RWPE1 (cell line): ENCODE measurements around the gene SMTN.
"Not testable (repeated sequence)": the region's sequence is repeated elsewhere in the genome, so short reads cannot be mapped to it uniquely, and the experiment has no call there.

Experiments used
- CTCF ChIA-PET: fragments of 350-600 bp; sonication (Branson Sonifier 250); formaldehyde crosslinking; extraction: SDS; loops from one replicate; lab custom pipeline; 2021; lab: Yijun Ruan, JAX
- POLR2A ChIA-PET: fragments of 400-600 bp; formaldehyde crosslinking; extraction: SDS; loops from one replicate; lab custom pipeline; 2020; ENCODE audit warnings: antibody characterized with exemption; ENCODE audit not compliant: low non-redundant PET; lab: Yijun Ruan, JAX
- DNase-seq: peaks from one replicate; pipeline ENCODE4 v3.0.0; 2012; ENCODE audit warnings: low spot score
- H3K27ac ChIP-seq: fragments of 450-650 bp; 2 replicates; pipeline ENCODE4 v1.5.1; 2017
- CTCF ChIP-seq: fragments of 450-650 bp; conservative IDR thresholded peaks from 2 replicates; pipeline ENCODE4 v1.5.1; 2017; ENCODE audit warnings: low read depth, mild to moderate bottlenecking

Gene SMTN

GRCh38 chr22:31055635-31056159 lies 25.4 kb upstream of the SMTN start:
- peak overlapping the region; percentile 79 for H3K27ac ChIP-seq
- peak; percentile 92 for DNase-seq
- ChIA-PET POLR2A (interaction anchor here (0.5 kb wide), 1 partner anchor 64 kb away, joined by 3 read pairs; no protein-coding TSS in a partner anchor), CTCF (interaction anchor here (0.6 kb wide), 2 partner anchors 22 to 32 kb away, joined by 3 to 4 read pairs; no protein-coding TSS in a partner anchor)
- no peak for TF ChIP-seq CTCF

- H3K27ac ChIP-seq, result peak overlapping the region; percentile 79
- DNase-seq, result no peak
- no peak for TF ChIP-seq CTCF
- ChIA-PET CTCF (no interaction called here), POLR2A (no interaction called here)
Observed at GRCh38 chr22:31056986-31057599, 24.0 kb upstream of the SMTN start.

- CTCF ChIA-PET, DNase-seq, POLR2A ChIA-PET: not testable (repeated sequence)
- H3K27ac ChIP-seq, result peak overlapping the region; percentile 23; the same call in 1 of the 2 replicates
Observed at GRCh38 chr22:31059663-31060062, 21.5 kb upstream of the SMTN start.

GRCh38 chr22:31062566-31063230 lies 18.4 kb upstream of the SMTN start:
- peak overlapping the region; percentile 54 for H3K27ac ChIP-seq
- ChIA-PET CTCF (no interaction called here), POLR2A (no interaction called here)
- no peak for TF ChIP-seq CTCF
- DNase-seq, result no peak

- no peak for TF ChIP-seq CTCF
- no peak for DNase-seq
- ChIA-PET CTCF (no interaction called here), POLR2A (no interaction called here)
- no peak overlapping the region for H3K27ac ChIP-seq
Observed at GRCh38 chr22:31064369-31064768, 16.7 kb upstream of the SMTN start.

GRCh38 chr22:31068970-31069369 lies 12.1 kb upstream of the SMTN start:
- no peak for TF ChIP-seq CTCF
- CTCF ChIA-PET, result interaction anchor here (1.1 kb wide), 1 partner anchor 38 kb away, joined by 3 read pairs; no protein-coding TSS in a partner anchor

GRCh38 chr22:31069691-31070314 lies 11.3 kb upstream of the SMTN start:
- POLR2A ChIA-PET, result interaction anchor here (0.6 kb wide), 1 partner anchor 103 kb away, joined by 6 read pairs; no protein-coding TSS in a partner anchor
- DNase-seq, CTCF ChIA-PET: not testable (repeated sequence)
- H3K27ac ChIP-seq, result peak overlapping the region; percentile 49

More at GRCh38 chr22:31068970-31069369, 12.1 kb upstream of the SMTN start:
- no peak for DNase-seq
- POLR2A ChIA-PET, result interaction anchor here (0.6 kb wide), 1 partner anchor 102 kb away, joined by 6 read pairs; no protein-coding TSS in a partner anchor
- peak overlapping the region; percentile 49 for H3K27ac ChIP-seq

GRCh38 chr22:31073125-31073524 lies 8.0 kb upstream of the SMTN start:
- H3K27ac ChIP-seq, POLR2A ChIA-PET, DNase-seq, CTCF ChIA-PET: not testable (repeated sequence)

GRCh38 chr22:31073545-31074145 lies 7.5 kb upstream of the SMTN start:
- POLR2A ChIA-PET, result not testable (repeated sequence)

More at GRCh38 chr22:31073545-31074145, 7.5 kb upstream of the SMTN start:
- DNase-seq, H3K27ac ChIP-seq, CTCF ChIA-PET: not testable (repeated sequence)
